Bronchial epithelial cell (primary cell): ENCODE measurements around the gene HSPA14. TPM values are rescaled to one million over a fixed set of nuclear protein-coding genes. Genes with fewer than 3 reads are reported as not detected.
"Not testable (repeated sequence)": the region's sequence is repeated elsewhere in the genome, so short reads cannot be mapped to it uniquely, and the experiment has no call there.

ENCODE experiments used
- DNase-seq: peaks from one replicate; pipeline ENCODE4 v3.0.0-alpha.2; 2010; ENCODE audit warnings: low read depth
- FAIRE-seq: peaks from 2 replicates; lab custom pipeline; 2011; peaks lifted over from hg19 to GRCh38; lab: Jason Lieb, UNC
- H3K27me3 ChIP-seq: 2 replicates; pipeline ENCODE4 v1.5.1; 2011; ENCODE audit warnings: low read length; ENCODE audit not compliant: control insufficient read depth, insufficient read depth
- H3K36me3 ChIP-seq: 2 replicates; pipeline ENCODE4 v1.5.1; 2011; ENCODE audit warnings: low read length; ENCODE audit not compliant: control insufficient read depth, insufficient read depth
- H3K4me3 ChIP-seq: 2 replicates; pipeline ENCODE4 v1.5.1; 2011; ENCODE audit warnings: mild to moderate bottlenecking, low read depth, low read length, control low read depth
- total RNA-seq: library from RNA; depleted of rRNA; stranded (reverse); fragments of >200 nt; gene quantifications from 2 replicates; pipeline ENCODE4 v1.2.1, GENCODE V29; 2014
- TF ChIP-seq, protein P1 (sequence below): IDR thresholded peaks from 2 replicates; pipeline ENCODE4 v1.5.1; 2011; ENCODE audit warnings: mild to moderate bottlenecking, moderate library complexity, low read length, control low read depth, inconsistent platforms; ENCODE audit not compliant: insufficient read depth, severe bottlenecking

The HSPA14 gene
- total RNA-seq, 1 donor from 2014 or later: 6.3 TPM

DNA sequence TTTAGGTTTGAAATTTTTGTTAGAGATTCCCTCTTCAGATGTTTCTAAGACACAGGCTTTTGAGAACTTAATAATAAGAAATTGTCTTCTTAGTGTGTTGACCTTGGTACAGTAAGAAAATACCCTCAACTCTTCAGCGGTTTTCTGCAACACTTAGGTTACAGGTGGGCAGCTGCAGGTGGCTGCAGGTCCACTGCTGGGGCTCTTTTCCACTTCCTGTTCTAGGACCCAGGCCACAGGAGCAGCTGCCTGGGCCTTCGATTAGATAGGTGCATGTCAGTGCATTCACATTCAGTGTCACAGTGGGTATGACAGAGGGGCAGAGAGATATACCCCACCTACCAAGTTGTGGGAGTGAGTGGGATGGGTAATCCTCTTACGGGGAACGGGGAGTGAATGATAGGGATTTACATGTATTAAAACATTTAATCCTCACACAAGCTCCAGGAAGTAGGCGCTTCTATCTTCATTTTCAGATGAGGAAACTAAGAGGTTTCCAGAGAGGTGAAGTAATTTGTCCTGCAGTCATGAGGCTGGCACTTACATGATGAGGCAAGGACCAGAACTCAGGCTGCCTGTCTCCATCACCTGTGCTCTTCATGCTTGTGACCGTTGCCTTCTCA lies 20.3 kb downstream of the HSPA14 start:
- no peak for DNase-seq
- Histone ChIP-seq H3K4me3 (no peak overlapping the region), H3K36me3 (peaks cover 1% of the 10 kb centered on the region), H3K27me3 (no peaks in the 10 kb centered on the region)
- FAIRE-seq: no peak
- TF ChIP-seq, protein P1, sequence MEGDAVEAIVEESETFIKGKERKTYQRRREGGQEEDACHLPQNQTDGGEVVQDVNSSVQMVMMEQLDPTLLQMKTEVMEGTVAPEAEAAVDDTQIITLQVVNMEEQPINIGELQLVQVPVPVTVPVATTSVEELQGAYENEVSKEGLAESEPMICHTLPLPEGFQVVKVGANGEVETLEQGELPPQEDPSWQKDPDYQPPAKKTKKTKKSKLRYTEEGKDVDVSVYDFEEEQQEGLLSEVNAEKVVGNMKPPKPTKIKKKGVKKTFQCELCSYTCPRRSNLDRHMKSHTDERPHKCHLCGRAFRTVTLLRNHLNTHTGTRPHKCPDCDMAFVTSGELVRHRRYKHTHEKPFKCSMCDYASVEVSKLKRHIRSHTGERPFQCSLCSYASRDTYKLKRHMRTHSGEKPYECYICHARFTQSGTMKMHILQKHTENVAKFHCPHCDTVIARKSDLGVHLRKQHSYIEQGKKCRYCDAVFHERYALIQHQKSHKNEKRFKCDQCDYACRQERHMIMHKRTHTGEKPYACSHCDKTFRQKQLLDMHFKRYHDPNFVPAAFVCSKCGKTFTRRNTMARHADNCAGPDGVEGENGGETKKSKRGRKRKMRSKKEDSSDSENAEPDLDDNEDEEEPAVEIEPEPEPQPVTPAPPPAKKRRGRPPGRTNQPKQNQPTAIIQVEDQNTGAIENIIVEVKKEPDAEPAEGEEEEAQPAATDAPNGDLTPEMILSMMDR: no peak

DNA sequence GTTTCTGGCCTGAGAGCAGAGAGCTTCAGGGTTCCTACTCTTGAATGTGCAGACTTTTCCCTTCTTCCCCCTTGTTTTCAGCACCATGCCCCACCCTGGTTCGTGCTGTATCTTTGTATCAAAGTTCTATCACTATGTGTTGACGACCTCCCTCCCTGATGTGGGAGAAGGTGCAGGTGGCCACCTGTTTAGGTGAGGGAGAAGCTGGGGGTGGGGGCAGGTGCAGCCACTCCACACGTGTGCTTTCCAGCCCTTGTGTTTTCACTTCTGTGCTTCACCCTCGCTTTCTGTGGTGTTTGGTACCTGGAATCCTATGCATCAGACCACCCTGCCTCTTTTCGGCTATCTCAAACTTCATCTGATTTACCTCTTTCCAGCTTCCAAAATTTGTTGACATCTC lies 20.9 kb downstream of the HSPA14 start:
- DNase-seq (no peak), FAIRE-seq (no peak)
- TF ChIP-seq, protein P1: no peak
- peaks cover 1% of the 10 kb centered on the region for H3K36me3 ChIP-seq
- H3K4me3 ChIP-seq: no peak overlapping the region
- H3K27me3 ChIP-seq: no peaks in the 10 kb centered on the region

DNA sequence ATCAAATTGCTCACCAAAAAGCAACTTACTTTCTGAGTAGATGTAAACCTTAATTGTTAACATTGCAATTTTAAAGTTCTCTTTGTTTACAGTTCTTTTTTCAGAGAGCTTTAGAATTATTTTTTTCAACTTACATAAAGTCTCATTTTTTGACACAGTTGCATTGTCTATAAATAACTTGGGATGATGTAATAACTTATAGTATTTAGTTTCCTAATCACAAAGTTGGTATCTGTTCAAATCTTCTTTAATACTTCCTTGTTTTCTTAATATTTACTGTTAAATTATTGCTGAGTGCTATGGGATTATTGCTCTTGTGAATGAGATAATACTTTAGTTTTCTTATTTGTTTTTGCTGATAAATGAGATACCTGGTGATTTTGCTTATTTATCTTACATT lies 21.7 kb downstream of the HSPA14 start:
- no peaks in the 10 kb centered on the region for H3K27me3 ChIP-seq
- H3K4me3 ChIP-seq: no peak overlapping the region
- DNase-seq (no peak), FAIRE-seq (no peak)
- TF ChIP-seq, protein P1: no peak
- H3K36me3 ChIP-seq: peaks cover 1% of the 10 kb centered on the region

DNA sequence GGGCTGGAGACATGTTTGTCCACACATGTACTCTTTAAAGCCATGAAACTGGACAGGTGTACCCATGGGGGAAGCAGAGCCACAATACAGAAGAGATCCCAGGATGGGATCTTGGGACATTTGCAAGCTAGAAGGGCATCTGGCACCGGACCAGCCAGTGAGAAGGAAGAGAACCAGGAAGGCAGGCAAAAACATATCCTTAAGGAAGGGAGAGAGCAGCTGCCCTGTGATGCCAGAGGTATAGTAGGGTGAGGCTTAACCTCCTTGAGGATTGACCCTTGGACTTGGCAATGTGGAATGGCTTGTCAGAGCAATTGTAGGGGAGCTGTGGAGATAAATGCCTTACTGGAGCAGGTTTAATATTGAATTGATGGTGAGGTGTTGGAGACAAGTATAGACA lies 22.7 kb downstream of the HSPA14 start:
- H3K4me3 ChIP-seq: no peak overlapping the region
- H3K27me3 ChIP-seq: no peaks in the 10 kb centered on the region
- FAIRE-seq: no peak
- TF ChIP-seq, protein P1: no peak
- no peak for DNase-seq
- H3K36me3 ChIP-seq: peaks cover 1% of the 10 kb centered on the region

DNA sequence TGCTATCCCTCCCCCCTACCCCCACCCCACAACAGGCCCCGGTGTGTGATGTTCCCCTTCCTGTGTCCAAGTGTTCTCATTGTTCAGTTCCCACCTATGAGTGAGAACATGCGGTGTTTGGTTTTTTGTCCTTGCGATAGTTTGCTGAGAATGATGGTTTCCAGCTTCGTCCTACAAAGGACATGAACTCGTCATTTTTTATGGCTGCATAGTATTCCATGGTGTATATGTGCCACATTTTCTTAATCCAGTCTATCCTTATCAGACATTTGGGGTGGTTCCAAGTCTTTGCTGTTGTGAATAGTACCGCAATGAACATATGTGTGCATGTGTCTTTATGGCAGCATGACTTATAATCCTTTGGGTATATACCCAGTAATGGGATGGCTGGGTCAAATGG lies 26.4 kb downstream of the HSPA14 start:
- not testable (repeated sequence) for FAIRE-seq, H3K4me3 ChIP-seq, H3K36me3 ChIP-seq

DNA sequence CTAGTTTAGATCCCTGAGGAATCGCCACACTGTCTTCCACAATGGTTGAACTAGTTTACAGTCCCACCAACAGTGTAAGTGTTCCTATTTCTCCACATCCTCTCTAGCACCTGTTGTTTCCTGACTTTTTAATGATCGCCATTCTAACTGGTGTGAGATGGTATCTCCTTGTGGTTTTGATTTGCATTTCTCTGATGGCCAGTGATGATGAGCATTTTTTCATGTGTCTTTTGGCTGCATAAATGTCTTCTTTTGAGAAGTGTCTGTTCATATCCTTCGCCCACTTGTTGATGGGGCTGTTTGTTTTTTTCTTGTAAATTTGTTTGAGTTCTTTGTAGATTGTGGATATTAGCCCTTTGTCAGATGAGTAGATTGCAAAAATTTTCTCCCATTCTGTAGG lies 26.8 kb downstream of the HSPA14 start:
- not testable (repeated sequence) for DNase-seq, FAIRE-seq, H3K36me3 ChIP-seq

More for the DNA sequence above, 26.4 kb downstream of the HSPA14 start:
- not testable (repeated sequence) for DNase-seq, H3K27me3 ChIP-seq

More for the DNA sequence above, 26.8 kb downstream of the HSPA14 start:
- not testable (repeated sequence) for H3K4me3 ChIP-seq, H3K27me3 ChIP-seq
